ENCODE results near the gene UBR2. TPM values are rescaled to one million over a fixed set of nuclear protein-coding genes. Genes with fewer than 3 reads are reported as not detected.
A peak's percentile ranks its signal among the peaks of the same experiment; 100 is the strongest.

Gene UBR2
- polyA plus RNA-seq (2013, experiment 1 of 2), result 5.7 TPM
- polyA plus RNA-seq (2013, experiment 2 of 2), result 5.6 TPM

DNA sequence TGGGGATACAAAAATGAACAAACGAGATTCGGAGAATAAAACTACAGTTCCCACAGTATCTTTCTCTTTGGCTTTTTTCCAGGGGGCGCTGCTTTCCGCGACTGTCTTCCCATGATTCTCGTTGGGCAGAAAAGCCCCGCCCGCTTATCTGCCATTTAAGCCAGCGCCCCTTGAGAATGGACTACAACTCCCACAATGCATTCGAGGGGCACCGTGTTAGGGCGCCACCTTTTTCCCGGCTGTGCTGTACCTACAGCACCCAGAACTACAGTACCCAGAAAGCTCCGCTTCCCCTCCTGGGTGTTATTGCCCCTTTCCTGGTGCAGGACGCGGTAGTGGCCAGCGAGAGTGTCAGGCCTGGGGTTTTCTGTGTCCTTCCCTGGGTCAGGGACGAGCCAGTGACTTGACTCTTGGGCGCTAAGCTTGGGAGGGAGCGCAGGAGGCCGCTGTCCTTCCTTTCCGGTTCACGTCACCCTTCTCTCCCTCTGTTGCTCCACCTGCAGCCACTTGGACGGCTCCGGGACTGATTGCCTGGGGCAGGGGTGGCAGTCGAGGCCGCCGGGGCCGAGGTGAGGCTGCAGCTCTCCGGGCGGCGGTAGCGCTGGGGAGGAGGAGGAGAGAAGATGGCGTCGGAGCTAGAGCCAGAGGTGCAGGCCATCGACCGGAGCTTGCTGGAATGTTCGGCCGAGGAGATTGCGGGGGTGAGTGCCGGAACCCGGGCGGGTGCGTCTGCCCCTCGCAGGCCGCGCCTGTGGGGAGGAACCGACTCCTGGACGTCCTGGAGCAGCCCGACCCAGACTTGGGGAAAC is at the start of gene UBR2:
Gene UBR2, plus strand, starts transcription at position 333 of the 809 bp plus-strand sequence. Its CDS starts 291 bp downstream, at position 624.
- Histone ChIP-seq H2BK120ac (ENCODE audit: low read depth, low read length) (peak within 1 kb of the TSS; percentile 61), H3K14ac (ENCODE audit: low read length) (peak within 1 kb of the TSS; percentile 84), H3K27me3 (ENCODE audit: control insufficient read depth in 3 of 3, insufficient read depth in 3 of 3, low read depth in 1 of 3, low read length in 3 of 3) (no peaks in the 10 kb centered on the region), H2BK15ac (ENCODE audit: low read length) (no peak within 1 kb of the TSS), H3K4me2 (ENCODE audit: insufficient read depth, low read length, poor library complexity, severe bottlenecking) (peak within 1 kb of the TSS; percentile 82), H3K4ac (ENCODE audit: low read length) (no peak within 1 kb of the TSS), H4K8ac (ENCODE audit: low read depth, low read length) (no peak within 1 kb of the TSS), H3K4me1 (ENCODE audit: control insufficient read depth in 2 of 2, insufficient read depth in 1 of 2, low read depth in 1 of 2, low read length in 2 of 2) (peaks cover 0 to 4% of the 10 kb centered on the region in 2 donors), H3K9me3 (replicated peaks in 1 of 2; ENCODE audit: control insufficient read depth in 2 of 2, insufficient read depth in 1 of 2, low read depth in 1 of 2, low read length in 2 of 2) (no peaks in the 10 kb centered on the region), H3K18ac (ENCODE audit: low read length) (peak within 1 kb of the TSS; percentile 90), H2AFZ (ENCODE audit: low read length) (peak within 1 kb of the TSS; percentile 91), H3K79me1 (ENCODE audit: low read depth, low read length) (peaks cover 5% of the 10 kb centered on the region), H2BK12ac (ENCODE audit: low read length) (no peak within 1 kb of the TSS), H3K27ac (replicated peaks; ENCODE audit: low read length) (peak within 1 kb of the TSS; percentile 81), H2BK5ac (ENCODE audit: low read length) (peak within 1 kb of the TSS; percentile 94), H2AK5ac (ENCODE audit: low read depth, low read length) (peak within 1 kb of the TSS; percentile 86), H3K9ac (ENCODE audit: low read depth, low read length, poor library complexity) (peak within 1 kb of the TSS; percentile 97), H3K23ac (ENCODE audit: low read depth, low read length, poor library complexity) (peak within 1 kb of the TSS; percentile 21), H4K91ac (ENCODE audit: low read depth, low read length, poor library complexity) (no peak within 1 kb of the TSS), H3K4me3 (ENCODE audit: low read length in 2 of 2) (peak within 1 kb of the TSS; percentile 77 to 91), H3K36me3 (replicated peaks in 1 of 2; ENCODE audit: control insufficient read depth in 2 of 2, insufficient read depth in 2 of 2, low read length in 2 of 2) (peaks cover 0 to 12% of the 10 kb centered on the region in 2 donors)
- WGBS, 2 donors (ENCODE audit: extremely low coverage in 2 of 2, insufficient read length in 2 of 2, insufficient replicate concordance in 1 of 2), result no CpG with 5 or more reads among the region's 50 CpGs
- DNase-seq (ENCODE audit: low spot score), result peak; percentile 96

- 100% methylated on average over 1 of the region's 1 CpG; no CpG with 5 or more reads in 1 of the 2 donors for WGBS, 2 donors (ENCODE audit: extremely low coverage in 2 of 2, insufficient read length in 2 of 2, insufficient replicate concordance in 1 of 2)
- H3K4me2 ChIP-seq (ENCODE audit: insufficient read depth, low read length, poor library complexity, severe bottlenecking), result no peak overlapping the region
- H2BK5ac ChIP-seq (ENCODE audit: low read length), result no peak overlapping the region
- H3K14ac ChIP-seq (ENCODE audit: low read length), result no peak overlapping the region
- H2AFZ ChIP-seq (ENCODE audit: low read length), result no peak overlapping the region
- no peak overlapping the region for H4K8ac ChIP-seq (ENCODE audit: low read depth, low read length)
- H3K27me3 ChIP-seq (ENCODE audit: control insufficient read depth in 3 of 3, insufficient read depth in 3 of 3, low read depth in 1 of 3, low read length in 3 of 3), result no peaks in the 10 kb centered on the region
- H3K36me3 ChIP-seq (replicated peaks in 1 of 2; ENCODE audit: control insufficient read depth in 2 of 2, insufficient read depth in 2 of 2, low read length in 2 of 2), result no peaks in the 10 kb centered on the region
- no peaks in the 10 kb centered on the region for H3K4me1 ChIP-seq (ENCODE audit: control insufficient read depth in 2 of 2, insufficient read depth in 1 of 2, low read depth in 1 of 2, low read length in 2 of 2)
- no peaks in the 10 kb centered on the region for H3K9me3 ChIP-seq (replicated peaks in 1 of 2; ENCODE audit: control insufficient read depth in 2 of 2, insufficient read depth in 1 of 2, low read depth in 1 of 2, low read length in 2 of 2)
- no peak overlapping the region for H2BK12ac ChIP-seq (ENCODE audit: low read length)
- no peak overlapping the region for H2AK5ac ChIP-seq (ENCODE audit: low read depth, low read length)
- no peak overlapping the region for H3K23ac ChIP-seq (ENCODE audit: low read depth, low read length, poor library complexity)
- no peak for DNase-seq (ENCODE audit: low spot score)
- H2BK15ac ChIP-seq (ENCODE audit: low read length), result no peak overlapping the region
- H3K9ac ChIP-seq (ENCODE audit: low read depth, low read length, poor library complexity), result no peak overlapping the region
- H3K27ac ChIP-seq (replicated peaks; ENCODE audit: low read length), result no peak overlapping the region
- H3K18ac ChIP-seq (ENCODE audit: low read length), result no peak overlapping the region
- H4K91ac ChIP-seq (ENCODE audit: low read depth, low read length, poor library complexity), result no peak overlapping the region
- no peak overlapping the region for H2BK120ac ChIP-seq (ENCODE audit: low read depth, low read length)
- no peaks in the 10 kb centered on the region for H3K79me1 ChIP-seq (ENCODE audit: low read depth, low read length)
- no peak overlapping the region for H3K4me3 ChIP-seq (ENCODE audit: low read length in 2 of 2)
- H3K4ac ChIP-seq (ENCODE audit: low read length), result no peak overlapping the region
Observed at GRCh38 chr6:42514745-42515144, 49.1 kb upstream of the UBR2 start.

DNA sequence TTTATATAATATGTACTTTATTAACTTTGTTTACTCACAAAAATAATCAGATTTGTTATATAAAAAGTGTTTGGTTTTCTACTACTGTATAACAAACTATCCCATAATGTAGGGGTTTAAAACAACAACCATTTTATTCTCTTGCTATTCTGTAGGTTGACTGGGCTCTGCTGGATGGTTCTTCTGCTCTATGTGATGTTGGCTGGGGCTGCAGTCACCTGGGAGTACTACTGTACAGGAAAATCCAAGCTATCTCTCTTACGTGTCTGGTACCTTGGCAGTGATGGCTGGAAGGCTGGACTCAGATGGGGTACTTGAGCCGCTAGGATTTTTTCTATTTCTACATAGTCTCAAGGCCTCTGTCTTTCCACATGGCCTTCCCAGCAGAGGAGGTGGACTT is 44.0 kb upstream of the UBR2 start:
- Histone ChIP-seq H3K27me3 (ENCODE audit: control insufficient read depth in 3 of 3, insufficient read depth in 3 of 3, low read depth in 1 of 3, low read length in 3 of 3) (peaks cover 0 to 2% (median 0%) of the 10 kb centered on the region in 3 experiments), H4K91ac (ENCODE audit: low read depth, low read length, poor library complexity) (no peak overlapping the region), H2BK15ac (ENCODE audit: low read length) (no peak overlapping the region), H2AK5ac (ENCODE audit: low read depth, low read length) (no peak overlapping the region), H3K36me3 (replicated peaks in 1 of 2; ENCODE audit: control insufficient read depth in 2 of 2, insufficient read depth in 2 of 2, low read length in 2 of 2) (no peaks in the 10 kb centered on the region), H3K4me1 (ENCODE audit: control insufficient read depth in 2 of 2, insufficient read depth in 1 of 2, low read depth in 1 of 2, low read length in 2 of 2) (no peaks in the 10 kb centered on the region), H3K4ac (ENCODE audit: low read length) (no peak overlapping the region), H3K79me1 (ENCODE audit: low read depth, low read length) (no peaks in the 10 kb centered on the region), H3K4me2 (ENCODE audit: insufficient read depth, low read length, poor library complexity, severe bottlenecking) (no peak overlapping the region), H3K9ac (ENCODE audit: low read depth, low read length, poor library complexity) (no peak overlapping the region), H3K14ac (ENCODE audit: low read length) (no peak overlapping the region), H2BK120ac (ENCODE audit: low read depth, low read length) (no peak overlapping the region), H3K23ac (ENCODE audit: low read depth, low read length, poor library complexity) (no peak overlapping the region), H3K27ac (replicated peaks; ENCODE audit: low read length) (no peak overlapping the region), H4K8ac (ENCODE audit: low read depth, low read length) (no peak overlapping the region), H3K9me3 (replicated peaks in 1 of 2; ENCODE audit: control insufficient read depth in 2 of 2, insufficient read depth in 1 of 2, low read depth in 1 of 2, low read length in 2 of 2) (no peaks in the 10 kb centered on the region), H2AFZ (ENCODE audit: low read length) (no peak overlapping the region), H2BK5ac (ENCODE audit: low read length) (no peak overlapping the region), H3K18ac (ENCODE audit: low read length) (no peak overlapping the region), H3K4me3 (ENCODE audit: low read length in 2 of 2) (no peak overlapping the region), H2BK12ac (ENCODE audit: low read length) (no peak overlapping the region)
- WGBS, 2 donors (ENCODE audit: extremely low coverage in 2 of 2, insufficient read length in 2 of 2, insufficient replicate concordance in 1 of 2), result no CpG with 5 or more reads among the region's 2 CpGs
- DNase-seq (ENCODE audit: low spot score), result no peak

GRCh38 chr6:42520786-42521607 is 42.8 kb upstream of the UBR2 start:
- Histone ChIP-seq H4K91ac (ENCODE audit: low read depth, low read length, poor library complexity) (no peak overlapping the region), H2BK15ac (ENCODE audit: low read length) (no peak overlapping the region), H3K4ac (ENCODE audit: low read length) (no peak overlapping the region), H3K36me3 (replicated peaks in 1 of 2; ENCODE audit: control insufficient read depth in 2 of 2, insufficient read depth in 2 of 2, low read length in 2 of 2) (no peaks in the 10 kb centered on the region), H2AFZ (ENCODE audit: low read length) (no peak overlapping the region), H2BK120ac (ENCODE audit: low read depth, low read length) (no peak overlapping the region), H3K4me3 (ENCODE audit: low read length in 2 of 2) (no peak overlapping the region), H2BK12ac (ENCODE audit: low read length) (no peak overlapping the region), H3K14ac (ENCODE audit: low read length) (no peak overlapping the region), H3K4me1 (ENCODE audit: control insufficient read depth in 2 of 2, insufficient read depth in 1 of 2, low read depth in 1 of 2, low read length in 2 of 2) (no peaks in the 10 kb centered on the region), H2AK5ac (ENCODE audit: low read depth, low read length) (no peak overlapping the region), H3K18ac (ENCODE audit: low read length) (no peak overlapping the region), H4K8ac (ENCODE audit: low read depth, low read length) (no peak overlapping the region), H3K23ac (ENCODE audit: low read depth, low read length, poor library complexity) (no peak overlapping the region), H3K4me2 (ENCODE audit: insufficient read depth, low read length, poor library complexity, severe bottlenecking) (no peak overlapping the region), H3K79me1 (ENCODE audit: low read depth, low read length) (no peaks in the 10 kb centered on the region), H3K9ac (ENCODE audit: low read depth, low read length, poor library complexity) (no peak overlapping the region), H3K27me3 (ENCODE audit: control insufficient read depth in 3 of 3, insufficient read depth in 3 of 3, low read depth in 1 of 3, low read length in 3 of 3) (peaks cover 0 to 2% (median 0%) of the 10 kb centered on the region in 3 experiments), H2BK5ac (ENCODE audit: low read length) (no peak overlapping the region), H3K9me3 (replicated peaks in 1 of 2; ENCODE audit: control insufficient read depth in 2 of 2, insufficient read depth in 1 of 2, low read depth in 1 of 2, low read length in 2 of 2) (no peaks in the 10 kb centered on the region), H3K27ac (replicated peaks; ENCODE audit: low read length) (no peak overlapping the region)
- DNase-seq (ENCODE audit: low spot score), result no peak
- WGBS, 2 donors (ENCODE audit: extremely low coverage in 2 of 2, insufficient read length in 2 of 2, insufficient replicate concordance in 1 of 2), result no CpG with 5 or more reads among the region's 6 CpGs

Data from neuronal stem cell (in vitro differentiated cells).